ENCODE measurements around the gene KCNJ15.

DNA sequence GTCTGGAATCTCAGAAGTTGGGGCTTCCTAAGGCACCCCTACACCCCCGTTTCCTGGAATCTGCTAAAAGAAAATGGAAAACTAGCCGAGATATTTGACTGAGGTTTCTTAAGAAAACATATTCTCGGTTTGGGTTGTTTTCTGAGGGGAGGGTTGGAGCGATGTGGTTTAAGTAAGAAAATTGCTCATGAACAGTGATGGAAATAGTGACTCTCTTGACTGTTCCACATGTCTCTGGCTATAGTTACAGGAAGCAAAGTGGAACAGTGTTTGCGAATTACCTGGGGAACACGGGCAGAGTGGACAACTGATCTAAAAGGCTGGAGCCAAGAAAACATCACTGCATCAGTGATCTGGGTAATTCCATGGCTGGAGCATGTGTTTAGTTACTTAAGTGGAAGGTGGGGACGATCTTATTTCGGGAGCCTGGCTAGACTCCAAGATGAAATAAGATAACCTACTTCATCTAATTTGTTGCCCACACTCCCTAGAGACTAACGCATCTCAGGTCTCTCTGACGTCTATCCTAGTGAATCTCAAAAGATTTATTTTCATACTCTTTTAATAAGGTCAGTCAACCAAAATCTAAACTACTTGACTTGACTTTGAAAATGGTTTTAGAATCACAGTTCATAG is 92.4 kb downstream of the KCNJ15 start:
- TF ChIP-seq CTCF (IDR thresholded peaks at IDR 0.05) (no peak), POLR2A (IDR thresholded peaks at IDR 0.05) (no peak)

Measured in body of pancreas (tissue), 4 donors.